ENCODE results near the gene WASF1. TPM values are rescaled to one million over a fixed set of nuclear protein-coding genes. Genes with fewer than 3 reads are reported as not detected.

The WASF1 gene
- total and polyA plus RNA-seq, 10 donors = 1.2 to 8.8 (median 3.0) TPM

DNA sequence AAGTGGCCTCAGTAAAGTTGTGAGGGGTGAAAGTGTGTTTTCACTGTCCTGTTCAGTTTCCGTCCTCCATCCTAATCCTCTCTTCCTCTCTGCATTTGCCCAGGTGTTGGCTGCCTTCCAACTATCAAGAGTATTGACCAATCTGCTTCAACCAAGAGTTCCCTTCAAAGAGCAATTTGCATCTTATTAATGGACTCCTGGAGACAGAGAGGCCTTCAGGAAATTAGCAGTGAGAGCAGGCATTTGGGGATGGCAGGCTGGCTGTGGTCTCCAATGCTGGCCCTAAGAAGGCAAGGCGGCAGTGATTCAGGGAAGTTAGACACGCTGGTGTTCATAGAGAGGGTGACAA, 124.1 kb downstream of the WASF1 start:
- 45 to 64% (median 61%) methylated on average over 3 of the region's 3 CpGs for WGBS, 5 donors
- DNase-seq = no peak
- TF ChIP-seq POLR2A (IDR thresholded peaks at IDR 0.05) = no peak
- Histone ChIP-seq H3K36me3 (no peaks in the 10 kb centered on the region), H3K9me3 (no peaks in the 10 kb centered on the region), H3K27ac (peak overlapping the region in 1 of 8 donors; percentile 30), H3K4me3 (no peak overlapping the region), H3K4me1 (peaks cover 0 to 19% (median 2%) of the 10 kb centered on the region in 6 donors), H3K27me3 (replicated peaks in 1 of 7) (peaks cover 0 to 4% (median 0%) of the 10 kb centered on the region in 7 donors)
- intact Hi-C loops (cut with DNase I; ENCODE audit: low total_unique reads) = loop anchor here (10.0 kb wide), 1 partner anchor 531 kb away; no protein-coding TSS in a partner anchor

DNA sequence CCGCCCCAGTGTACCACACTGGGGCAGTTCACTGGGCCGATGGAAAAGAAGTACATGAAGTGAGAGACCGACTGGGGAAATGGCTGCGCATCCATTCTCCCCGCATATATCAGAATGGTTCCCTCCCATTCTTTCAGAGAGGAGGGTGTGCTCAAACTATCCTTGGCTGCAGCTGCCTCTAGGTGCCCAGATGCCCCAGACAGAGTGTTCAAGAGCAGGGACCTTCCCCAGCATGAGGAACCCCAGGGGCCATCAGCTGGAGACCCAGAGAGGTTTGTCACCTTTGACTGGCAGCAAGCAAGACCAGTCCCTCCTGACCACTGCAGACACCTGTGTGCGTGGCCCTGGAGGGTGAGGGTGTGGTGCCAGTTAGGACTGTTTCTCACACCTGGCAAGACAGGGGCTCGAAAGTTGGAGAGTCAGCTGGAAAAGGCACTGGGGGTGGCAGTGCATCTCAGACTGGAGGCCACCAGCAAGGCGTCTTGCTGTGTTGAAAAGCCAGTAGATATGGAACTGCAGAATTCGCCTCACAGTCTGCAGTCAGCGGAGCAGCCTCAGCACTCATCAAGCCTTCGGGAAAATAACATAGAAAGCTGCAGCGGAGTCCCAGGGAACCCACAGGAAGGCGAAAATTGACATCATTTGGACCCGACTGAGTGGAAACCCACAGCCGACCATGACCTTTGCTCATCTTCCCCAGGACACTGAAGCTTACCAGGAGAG, 124.6 kb downstream of the WASF1 start:
- no peaks in the 10 kb centered on the region for H3K36me3 ChIP-seq
- intact Hi-C loops (cut with DNase I; ENCODE audit: low total_unique reads) = loop anchor here (10.0 kb wide), 1 partner anchor 530 kb away; no protein-coding TSS in a partner anchor
- DNase-seq = no peak
- H3K9me3 ChIP-seq = no peaks in the 10 kb centered on the region
- H3K4me1 ChIP-seq = peaks cover 0 to 19% (median 2%) of the 10 kb centered on the region in 6 donors
- no peak overlapping the region for H3K27ac ChIP-seq
- 78 to 87% (median 85%) methylated on average over 13 to 15 of the region's 15 CpGs for WGBS, 5 donors
- peaks cover 0 to under 1% (median 0%) of the 10 kb centered on the region in 7 donors for H3K27me3 ChIP-seq (replicated peaks in 1 of 7)
- no peak overlapping the region for H3K4me3 ChIP-seq
- TF ChIP-seq, protein P1, sequence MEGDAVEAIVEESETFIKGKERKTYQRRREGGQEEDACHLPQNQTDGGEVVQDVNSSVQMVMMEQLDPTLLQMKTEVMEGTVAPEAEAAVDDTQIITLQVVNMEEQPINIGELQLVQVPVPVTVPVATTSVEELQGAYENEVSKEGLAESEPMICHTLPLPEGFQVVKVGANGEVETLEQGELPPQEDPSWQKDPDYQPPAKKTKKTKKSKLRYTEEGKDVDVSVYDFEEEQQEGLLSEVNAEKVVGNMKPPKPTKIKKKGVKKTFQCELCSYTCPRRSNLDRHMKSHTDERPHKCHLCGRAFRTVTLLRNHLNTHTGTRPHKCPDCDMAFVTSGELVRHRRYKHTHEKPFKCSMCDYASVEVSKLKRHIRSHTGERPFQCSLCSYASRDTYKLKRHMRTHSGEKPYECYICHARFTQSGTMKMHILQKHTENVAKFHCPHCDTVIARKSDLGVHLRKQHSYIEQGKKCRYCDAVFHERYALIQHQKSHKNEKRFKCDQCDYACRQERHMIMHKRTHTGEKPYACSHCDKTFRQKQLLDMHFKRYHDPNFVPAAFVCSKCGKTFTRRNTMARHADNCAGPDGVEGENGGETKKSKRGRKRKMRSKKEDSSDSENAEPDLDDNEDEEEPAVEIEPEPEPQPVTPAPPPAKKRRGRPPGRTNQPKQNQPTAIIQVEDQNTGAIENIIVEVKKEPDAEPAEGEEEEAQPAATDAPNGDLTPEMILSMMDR (IDR thresholded peaks at IDR 0.05 in 8 of 11, conservative IDR thresholded peaks at IDR 0.05 in 3 of 11) = no peak
- no peak for TF ChIP-seq POLR2A (IDR thresholded peaks at IDR 0.05)
- TF ChIP-seq POLR2AphosphoS5 (IDR thresholded peaks at IDR 0.05) = no peak

DNA sequence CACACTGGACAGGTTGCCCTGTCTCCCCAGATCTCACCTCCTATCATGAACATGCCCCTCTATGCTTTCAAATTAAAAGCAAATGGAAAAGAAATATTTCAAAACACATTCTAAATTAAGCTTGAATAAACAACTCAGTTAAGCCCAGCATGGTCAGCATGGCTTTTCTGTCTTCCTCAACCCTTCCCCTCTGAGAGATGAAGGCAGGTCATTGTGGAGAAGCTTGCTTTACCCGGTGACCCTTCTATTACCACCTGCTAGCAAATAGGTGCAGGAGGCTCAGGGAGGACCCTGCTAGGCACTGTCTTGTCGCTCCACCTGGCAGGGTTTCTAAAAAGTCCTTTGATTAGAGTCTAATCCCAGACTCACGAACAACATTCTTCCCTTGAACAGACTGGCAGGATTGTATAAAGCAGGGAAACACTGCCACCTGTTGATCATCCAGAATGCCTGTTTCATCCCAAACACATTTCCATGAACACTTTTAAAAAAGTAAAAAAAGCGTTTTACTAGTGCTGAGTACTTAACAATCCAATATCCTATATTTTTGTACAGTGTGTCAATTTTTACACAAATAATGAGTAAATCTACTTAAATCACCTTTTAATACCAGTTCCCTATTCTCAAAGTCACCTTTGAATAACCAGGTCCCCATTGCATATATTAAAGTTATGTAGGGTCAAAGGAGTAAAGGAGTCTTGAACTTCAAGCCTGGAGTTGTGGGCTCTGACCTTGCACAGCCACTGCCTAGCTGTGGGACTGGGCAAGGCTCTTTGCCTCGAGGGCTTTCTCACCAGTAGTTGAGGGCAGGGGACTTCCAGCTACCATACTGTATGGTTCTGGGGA, 125.9 kb downstream of the WASF1 start:
- intact Hi-C loops (cut with DNase I; ENCODE audit: low total_unique reads) = loop anchor here (10.0 kb wide), 1 partner anchor 529 kb away; no protein-coding TSS in a partner anchor

DNA sequence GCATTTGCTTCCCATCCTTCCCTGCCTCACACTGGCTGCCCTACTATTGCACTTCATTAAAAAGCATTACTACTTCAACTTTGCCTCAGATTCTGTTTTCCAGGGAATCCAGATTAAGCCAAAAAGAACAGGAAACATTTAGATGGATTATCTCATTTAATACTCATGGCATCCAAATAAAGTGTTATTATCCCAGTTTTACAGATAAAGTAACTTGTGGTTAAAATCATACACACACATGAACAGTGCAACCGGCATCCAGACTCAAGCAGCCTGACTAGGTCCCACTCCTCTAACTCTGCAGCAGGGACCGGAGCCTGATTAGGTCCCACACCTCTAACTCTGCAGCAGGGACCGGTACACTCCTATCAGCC, 129.0 kb downstream of the WASF1 start:
- H3K9me3 ChIP-seq = peaks cover 0 to 6% (median 0%) of the 10 kb centered on the region in 8 donors
- no peak overlapping the region for H3K27ac ChIP-seq
- peaks cover 0 to 14% (median under 1%) of the 10 kb centered on the region in 6 donors for H3K4me1 ChIP-seq
- no peak for DNase-seq
- intact Hi-C loops (cut with DNase I; ENCODE audit: low total_unique reads) = loop anchor here (10.0 kb wide), 1 partner anchor 526 kb away; no protein-coding TSS in a partner anchor
- H3K27me3 ChIP-seq (replicated peaks in 1 of 7) = no peaks in the 10 kb centered on the region
- H3K4me3 ChIP-seq = no peak overlapping the region
- WGBS, 5 donors = 92 to 100% (median 97%) methylated on average over 3 of the region's 3 CpGs
- H3K36me3 ChIP-seq = no peaks in the 10 kb centered on the region
- TF ChIP-seq POLR2A (IDR thresholded peaks at IDR 0.05) = no peak

More for the DNA sequence above, 125.9 kb downstream of the WASF1 start:
- Histone ChIP-seq H3K4me3 (no peak overlapping the region), H3K36me3 (no peaks in the 10 kb centered on the region), H3K27me3 (replicated peaks in 1 of 7) (no peaks in the 10 kb centered on the region), H3K27ac (no peak overlapping the region), H3K9me3 (no peaks in the 10 kb centered on the region), H3K4me1 (peaks cover 0 to 19% (median 2%) of the 10 kb centered on the region in 6 donors)
- no peak for DNase-seq
- 18 to 30% (median 20%) methylated on average over 5 of the region's 5 CpGs for WGBS, 5 donors
- TF ChIP-seq, protein P1 (IDR thresholded peaks at IDR 0.05 in 8 of 11, conservative IDR thresholded peaks at IDR 0.05 in 3 of 11) = peak; percentile 28 to 78 (median 68)
- TF ChIP-seq POLR2A (IDR thresholded peaks at IDR 0.05) = no peak

Other genes starting within 250 kb of the WASF1 start
- gene GPR6, start 201.4 kb downstream of the WASF1 start, total RNA-seq = not detected
- gene GPR6, start 201.4 kb downstream of the WASF1 start, polyA plus RNA-seq = not detected
- 10 to 100 TPM; 27.2 to 38.1 (median 31.4) TPM for gene CDC40, start 757 bp upstream of the WASF1 start, total RNA-seq
- 10 to 100 TPM; 12.5 to 14.1 (median 12.6) TPM for gene CDC40, start 757 bp upstream of the WASF1 start, polyA plus RNA-seq
- gene METTL24, start 178.7 kb upstream of the WASF1 start, total RNA-seq = 1 to 10 TPM in 2 of 7 donors, under 1 TPM in 3, not detected in 2; 0.67 to 1.2 (median 0.98) TPM
- gene METTL24, start 178.7 kb upstream of the WASF1 start, polyA plus RNA-seq = not detected
- gene DDO, start 235.9 kb upstream of the WASF1 start, total RNA-seq = 1 to 10 TPM; 1.1 to 4.1 (median 1.8) TPM
- gene DDO, start 235.9 kb upstream of the WASF1 start, polyA plus RNA-seq = 1 to 10 TPM in 2 of 3 donors, under 1 TPM in 1; 0.68 to 1.5 (median 1.1) TPM

Measured in spleen (tissue), 11 donors.